EH (cell line): ENCODE data around the gene MBLAC1.
"Not testable (repeated sequence)": the region's sequence is repeated elsewhere in the genome, so short reads cannot be mapped to it uniquely, and the experiment has no call there.

Experiments used
- DNase-seq: peaks from one replicate; pipeline ENCODE4 v3.0.0-alpha.2; 2015; ENCODE audit warnings: low read depth

Gene MBLAC1

DNA sequence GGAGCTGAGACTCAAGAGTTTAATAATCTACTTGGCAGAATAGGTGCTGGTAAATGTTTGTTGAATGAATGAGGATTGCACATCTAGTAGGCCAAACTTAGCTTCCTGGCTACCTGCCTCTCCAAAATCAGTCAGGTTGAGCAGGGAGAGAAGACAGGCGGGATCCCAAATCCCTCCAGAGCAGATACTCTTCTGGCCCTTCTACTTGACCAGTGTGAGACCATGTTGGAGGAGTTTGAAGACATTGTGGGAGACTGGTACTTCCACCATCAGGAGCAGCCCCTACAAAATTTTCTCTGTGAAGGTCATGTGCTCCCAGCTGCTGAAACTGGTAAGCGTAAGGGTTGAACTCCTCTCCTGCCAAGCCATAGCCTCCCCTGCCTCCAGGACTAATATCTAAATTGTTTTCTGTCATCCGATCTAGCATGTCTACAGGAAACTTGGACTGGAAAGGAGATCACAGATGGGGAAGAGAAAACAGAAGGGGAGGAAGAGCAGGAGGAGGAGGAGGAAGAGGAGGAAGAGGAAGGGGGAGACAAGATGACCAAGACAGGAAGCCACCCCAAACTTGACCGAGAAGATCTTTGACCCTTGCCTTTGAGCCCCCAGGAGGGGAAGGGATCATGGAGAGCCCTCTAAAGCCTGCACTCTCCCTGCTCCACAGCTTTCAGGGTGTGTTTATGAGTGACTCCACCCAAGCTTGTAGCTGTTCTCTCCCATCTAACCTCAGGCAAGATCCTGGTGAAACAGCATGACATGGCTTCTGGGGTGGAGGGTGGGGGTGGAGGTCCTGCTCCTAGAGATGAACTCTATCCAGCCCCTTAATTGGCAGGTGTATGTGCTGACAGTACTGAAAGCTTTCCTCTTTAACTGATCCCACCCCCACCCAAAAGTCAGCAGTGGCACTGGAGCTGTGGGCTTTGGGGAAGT, 2.2 kb upstream of the MBLAC1 start:
- no peak for DNase-seq

DNA sequence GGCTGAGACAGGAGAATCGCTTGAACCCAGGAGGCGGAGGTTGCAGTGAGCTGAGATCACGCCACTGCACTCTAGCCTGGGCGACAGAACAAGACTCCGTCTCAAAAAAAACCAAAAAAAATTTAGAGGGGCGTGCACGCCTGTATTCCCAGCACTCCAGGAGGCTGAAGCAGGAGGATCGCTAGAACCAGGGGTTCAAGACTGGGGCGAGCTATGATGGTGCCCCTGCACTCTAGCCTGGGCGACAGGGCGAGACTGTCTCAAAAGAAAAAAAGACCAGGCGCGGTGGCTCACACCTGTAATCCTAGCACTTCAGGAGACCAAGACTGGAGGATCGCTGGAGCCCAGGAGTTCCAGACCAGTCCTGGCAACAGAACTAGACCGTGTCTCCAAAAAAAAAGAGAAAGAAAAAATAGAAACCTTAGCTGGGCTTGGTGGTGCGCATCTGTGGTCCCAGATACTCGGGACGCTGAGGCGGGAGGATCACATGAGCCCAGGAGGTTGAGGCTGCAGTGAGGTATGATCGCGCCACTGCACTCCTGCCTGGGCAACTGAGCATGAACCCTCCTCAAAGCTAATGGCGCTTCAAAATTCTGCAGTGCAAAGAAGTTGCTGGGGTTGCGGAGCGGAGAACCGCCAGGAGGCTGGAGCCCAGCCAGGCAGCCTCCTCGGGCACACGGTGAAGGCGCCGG, 382 bp upstream of the MBLAC1 start:
- no peak for DNase-seq

- DNase-seq = peak; percentile 30
Observed at GRCh38 chr7:100127866-100128636, 1.3 kb downstream of the MBLAC1 start.

GRCh38 chr7:100128637-100128963, 1.8 kb downstream of the MBLAC1 start:
- no peak for DNase-seq

DNA sequence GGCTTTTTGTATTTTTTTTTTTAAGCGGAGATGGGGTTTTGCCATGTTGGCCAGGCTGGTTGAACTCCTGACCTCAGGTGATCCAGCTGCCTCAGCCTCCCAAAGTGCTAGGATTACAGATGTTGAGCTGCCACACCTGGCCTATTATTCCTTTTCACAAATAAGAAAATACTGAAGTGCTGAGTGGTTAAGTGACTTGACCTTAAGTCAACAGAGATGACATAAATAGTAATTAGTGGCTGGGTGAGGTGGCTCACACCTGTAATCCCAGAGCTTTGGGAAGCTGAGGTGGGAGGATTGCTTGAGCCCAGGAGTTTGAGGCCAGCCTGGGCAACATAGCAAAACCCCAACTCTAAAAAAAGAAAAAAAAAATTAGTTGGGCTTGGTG, 3.4 kb downstream of the MBLAC1 start:
- DNase-seq = not testable (repeated sequence)

- peak; percentile 66 for DNase-seq
Observed at GRCh38 chr7:100130608-100131453, 4.1 kb downstream of the MBLAC1 start.

GRCh38 chr7:100132126-100132525, 5.4 kb downstream of the MBLAC1 start:
- DNase-seq = no peak

DNA sequence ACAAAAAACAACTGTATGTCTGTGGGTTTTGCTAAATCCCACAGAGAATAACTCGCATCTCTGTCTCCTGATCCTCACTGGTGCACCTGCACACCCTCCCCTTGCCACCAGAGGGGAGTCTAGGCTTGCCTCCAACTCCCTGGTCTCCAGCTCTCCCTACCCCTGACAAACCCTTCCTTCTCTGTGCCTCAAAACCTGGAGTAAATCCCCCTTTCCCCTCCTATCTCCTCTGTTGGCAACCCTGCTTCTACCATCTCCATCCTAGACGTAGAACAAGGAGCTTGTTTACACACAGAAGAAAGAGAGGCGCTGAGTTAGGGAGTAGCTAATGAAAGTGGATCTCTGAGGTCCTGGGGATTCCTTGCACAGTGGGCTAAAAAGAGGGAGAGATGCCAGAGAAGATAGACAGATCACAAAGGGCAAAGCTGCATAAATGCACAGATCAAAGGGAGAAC, 6.0 kb downstream of the MBLAC1 start:
- peak; percentile 75 for DNase-seq

- no peak for DNase-seq
Observed at GRCh38 chr7:100137851-100138760, 11.3 kb downstream of the MBLAC1 start.

GRCh38 chr7:100141555-100141949, 14.8 kb downstream of the MBLAC1 start:
- no peak for DNase-seq

- no peak for DNase-seq
Observed at GRCh38 chr7:100142461-100142860, 15.7 kb downstream of the MBLAC1 start.

- DNase-seq = peak; percentile 41
Observed at GRCh38 chr7:100146350-100146749, 19.6 kb downstream of the MBLAC1 start.

DNA sequence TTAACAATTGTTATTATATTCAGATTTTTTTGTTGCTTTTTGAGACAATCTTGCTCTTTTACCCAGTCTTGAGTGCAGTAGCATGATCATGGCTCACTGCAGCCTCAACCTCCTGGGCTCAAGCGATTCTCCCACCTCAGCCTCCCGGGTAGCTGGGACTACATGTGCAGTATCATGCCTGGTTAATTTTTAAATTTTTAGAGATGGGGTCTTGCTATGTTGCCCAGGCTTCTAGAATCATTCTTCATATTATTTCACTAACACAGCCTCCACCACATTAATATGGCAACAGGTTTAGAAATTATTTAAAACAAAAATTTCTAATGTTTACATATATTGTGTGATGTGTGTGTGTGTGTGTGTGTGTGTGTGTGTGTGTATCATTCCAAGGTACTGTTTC, 20.5 kb downstream of the MBLAC1 start:
- no peak for DNase-seq

GRCh38 chr7:100148225-100148558, 21.4 kb downstream of the MBLAC1 start:
- no peak for DNase-seq

DNA sequence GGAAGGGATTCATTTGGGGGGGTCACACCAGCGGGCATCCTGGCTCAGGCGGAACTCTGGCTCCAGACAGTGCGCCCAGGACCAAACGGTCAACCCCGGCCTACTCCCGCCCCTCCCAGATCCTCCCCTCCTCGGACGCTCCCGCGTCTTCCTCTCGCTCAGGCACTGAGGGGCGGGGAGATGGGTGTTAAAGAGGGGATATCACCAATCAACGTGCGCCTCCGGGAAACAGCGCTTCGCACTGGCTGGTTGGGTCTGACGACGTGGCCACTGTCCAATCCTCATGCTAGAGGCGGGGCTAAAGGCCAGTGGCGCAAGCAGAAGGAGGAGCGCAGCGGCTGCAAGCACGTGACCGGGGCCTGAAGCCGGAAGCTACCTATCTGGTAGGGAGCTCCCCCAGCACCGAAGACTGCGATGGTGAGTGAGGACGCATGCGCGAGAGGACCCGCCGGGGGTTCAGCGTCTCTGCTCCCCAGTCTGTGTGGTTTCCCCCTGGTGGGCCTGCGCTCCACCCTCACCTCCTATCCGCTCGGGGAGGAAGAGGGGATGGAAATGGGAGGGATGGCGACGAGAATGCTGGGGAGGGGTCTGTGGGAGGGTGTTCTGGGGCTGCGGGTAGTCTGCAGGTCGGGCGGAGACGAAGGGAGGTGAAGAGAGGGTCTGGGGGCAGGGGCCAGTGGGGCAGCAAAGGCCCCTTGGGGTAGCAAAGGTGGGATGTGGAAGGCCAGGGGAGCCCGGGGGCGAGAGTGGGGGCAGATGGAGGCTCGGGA, 22.0 kb downstream of the MBLAC1 start, which contains the start of gene LAMTOR4:
Gene LAMTOR4 (plus strand): TSS at position 360 of the 770 bp plus-strand sequence. CDS start 55 bp downstream, at position 415.
- peak; percentile 99 for DNase-seq

GRCh38 chr7:100152404-100152803, 25.6 kb downstream of the MBLAC1 start:
- no peak for DNase-seq

DNA sequence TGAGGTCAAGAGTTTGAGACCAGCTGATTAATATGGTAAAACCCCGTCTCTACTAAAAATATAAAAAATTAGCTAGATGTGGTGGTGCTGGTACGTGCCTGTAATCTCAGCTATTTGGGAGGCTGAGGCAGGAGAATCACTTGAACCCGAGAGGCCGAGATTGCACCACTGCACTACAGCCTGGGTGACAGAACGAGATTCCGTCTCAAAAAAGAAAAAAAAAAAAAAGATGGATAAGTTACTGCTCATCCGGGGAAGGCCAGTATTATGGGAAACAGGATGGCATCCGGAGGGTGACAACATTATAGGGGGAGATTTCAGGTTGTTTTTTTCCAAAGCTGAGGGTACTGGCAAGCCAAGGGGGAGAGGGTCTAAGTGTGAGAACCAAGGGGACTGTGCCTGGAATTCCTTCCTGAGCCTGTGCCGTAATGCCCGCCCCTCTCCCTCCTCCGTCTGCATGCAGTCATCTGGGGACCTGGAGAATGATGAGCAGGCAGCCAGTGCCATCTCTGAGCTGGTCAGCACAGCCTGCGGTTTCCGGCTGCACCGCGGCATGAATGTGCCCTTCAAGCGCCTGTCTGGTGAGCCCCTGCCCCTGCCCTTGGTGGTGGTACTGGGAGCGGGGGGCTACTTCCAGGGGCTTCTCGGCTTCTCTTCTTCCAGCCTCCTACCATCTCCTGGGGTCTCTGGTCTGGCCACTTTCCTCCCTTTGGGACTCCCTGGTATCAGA, 26.3 kb downstream of the MBLAC1 start:
- no peak for DNase-seq

GRCh38 chr7:100153708-100154535, 27.2 kb downstream of the MBLAC1 start:
- DNase-seq = no peak
